HG03439 (cell line): Measurements from ENCODE around the gene KRT4.

ENCODE experiments used
- ATAC-seq: cut with Tn5 transposase; IDR thresholded peaks from one replicate; pipeline ENCODE4 v1.9.1; 2021; ENCODE audit warnings: mild to moderate bottlenecking, moderate library complexity; ENCODE audit not compliant: unreplicated experiment

The KRT4 gene

DNA sequence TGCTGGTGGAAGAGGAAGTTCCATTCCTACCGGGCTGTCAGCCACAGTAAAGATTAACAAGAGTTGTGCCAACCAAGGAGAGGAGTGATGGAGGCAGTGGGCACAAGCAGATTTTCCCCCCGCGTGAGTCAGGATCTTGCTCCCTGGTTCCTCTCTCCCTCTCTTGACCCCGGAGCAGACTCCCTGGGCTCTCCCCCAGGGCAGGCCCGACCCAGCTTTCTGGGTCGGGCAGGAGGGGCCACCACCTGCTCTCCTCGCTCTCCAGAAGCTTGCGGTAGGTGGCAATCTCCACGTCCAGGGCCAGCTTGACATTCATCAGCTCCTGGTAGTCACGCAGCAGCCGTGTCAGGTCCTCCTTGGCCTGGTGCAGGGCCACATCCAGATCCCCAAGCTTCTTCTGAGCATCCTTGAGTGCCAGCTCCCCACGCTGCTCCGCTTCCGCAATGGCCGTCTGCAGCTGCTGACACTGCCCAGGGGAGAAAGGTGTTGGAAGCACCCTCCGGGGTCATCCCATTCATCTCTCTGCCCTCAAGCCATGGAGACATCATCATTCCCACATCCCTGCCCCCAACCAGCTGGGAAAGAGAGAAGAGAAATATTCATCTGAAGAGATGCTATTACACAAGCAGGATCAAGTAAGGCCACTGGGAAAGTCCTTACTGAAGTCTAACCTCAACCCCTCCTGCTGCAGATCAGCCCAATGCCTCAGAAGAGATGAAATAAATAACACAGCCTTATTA lies 9.0 kb upstream of the KRT4 start:
- ATAC-seq = no peak

DNA sequence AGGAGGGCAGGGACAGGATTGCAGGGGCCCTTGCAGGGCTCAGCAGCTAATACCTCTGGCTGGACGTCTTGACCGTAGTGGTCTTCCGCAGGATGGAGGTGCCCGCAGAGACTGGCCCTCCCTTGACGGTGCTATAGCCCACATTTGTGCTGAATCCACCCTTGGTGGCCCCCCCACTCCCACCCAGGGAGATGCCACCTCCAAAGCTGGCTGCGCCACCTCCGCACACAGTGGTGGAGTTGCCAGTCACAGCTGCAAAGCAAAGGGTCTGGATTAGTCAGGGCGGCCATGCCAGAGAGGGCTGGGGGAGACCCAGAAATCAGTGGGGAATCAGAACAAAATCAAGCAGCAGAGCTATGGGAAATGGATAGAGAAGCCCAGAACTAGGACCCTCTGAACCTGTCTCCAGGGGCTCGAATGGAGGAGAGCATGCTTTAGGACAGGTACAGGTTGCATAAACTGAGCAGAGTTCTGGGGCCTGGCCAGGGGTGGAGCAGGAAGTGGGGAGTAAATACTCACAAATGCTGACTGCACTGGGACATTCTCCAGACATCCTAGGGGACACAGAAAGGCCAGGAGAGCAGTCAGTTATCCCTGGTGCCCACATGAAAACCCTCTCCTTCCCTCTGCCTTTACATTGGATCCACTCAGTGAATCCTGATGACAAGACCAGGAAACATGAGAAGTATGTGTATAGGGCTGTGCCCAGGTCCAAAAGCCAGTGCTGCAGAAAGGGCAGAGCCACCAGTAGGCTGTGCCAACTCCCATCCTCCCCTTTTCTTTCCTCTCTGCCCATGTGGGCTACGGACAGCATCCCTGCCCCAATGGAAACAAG lies 8.1 kb upstream of the KRT4 start:
- no peak for ATAC-seq

DNA sequence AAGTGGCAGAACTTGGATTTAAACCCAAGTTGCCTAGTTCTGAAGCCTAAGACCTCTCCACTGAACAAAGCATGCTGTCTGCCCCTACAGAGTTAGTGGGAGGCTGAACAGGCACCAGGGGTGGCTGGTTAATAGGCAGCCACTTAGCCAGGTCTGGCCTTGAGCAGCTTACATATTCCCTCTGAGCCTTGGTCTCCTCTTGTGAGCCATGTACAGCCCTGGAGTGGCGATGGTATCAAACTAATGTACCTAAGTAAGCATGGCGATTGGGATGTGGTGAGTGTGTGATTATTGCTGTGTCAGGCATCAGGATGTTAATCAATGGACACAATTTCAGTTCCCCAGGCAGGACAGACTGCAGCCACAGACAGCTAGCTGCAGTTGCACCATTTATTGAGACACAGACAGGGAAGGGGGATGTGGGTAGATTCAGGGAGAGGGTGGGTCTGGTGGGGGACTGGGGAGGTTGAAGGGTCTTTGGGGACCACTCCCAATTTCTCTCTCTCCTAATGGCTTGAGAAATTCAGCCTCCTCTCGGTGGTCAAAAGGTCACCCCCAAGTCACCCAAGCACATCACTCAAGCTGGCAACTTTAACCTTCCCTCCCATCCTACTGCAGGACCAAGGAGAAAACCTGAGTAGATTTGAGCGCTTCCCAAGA lies 7.3 kb upstream of the KRT4 start:
- ATAC-seq = no peak

DNA sequence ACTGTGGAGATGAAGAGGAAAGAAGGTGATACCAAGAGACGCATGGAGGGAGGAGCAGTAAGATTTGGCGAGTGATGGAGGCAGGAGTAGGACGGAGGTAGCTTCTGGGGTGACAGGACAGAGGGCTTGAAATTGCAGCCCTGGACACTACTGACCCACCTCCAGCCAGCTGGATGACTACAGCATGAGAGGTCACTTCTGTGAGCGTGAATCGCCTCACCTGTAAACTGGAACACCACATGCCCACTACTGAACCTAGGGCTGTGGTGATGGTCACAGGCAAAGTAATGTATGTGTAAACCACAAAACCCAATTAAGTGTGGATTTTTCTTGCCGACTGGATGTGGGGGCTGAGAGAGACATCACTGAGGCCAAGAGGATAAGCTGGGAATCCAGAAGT lies 6.6 kb upstream of the KRT4 start:
- ATAC-seq = no peak

DNA sequence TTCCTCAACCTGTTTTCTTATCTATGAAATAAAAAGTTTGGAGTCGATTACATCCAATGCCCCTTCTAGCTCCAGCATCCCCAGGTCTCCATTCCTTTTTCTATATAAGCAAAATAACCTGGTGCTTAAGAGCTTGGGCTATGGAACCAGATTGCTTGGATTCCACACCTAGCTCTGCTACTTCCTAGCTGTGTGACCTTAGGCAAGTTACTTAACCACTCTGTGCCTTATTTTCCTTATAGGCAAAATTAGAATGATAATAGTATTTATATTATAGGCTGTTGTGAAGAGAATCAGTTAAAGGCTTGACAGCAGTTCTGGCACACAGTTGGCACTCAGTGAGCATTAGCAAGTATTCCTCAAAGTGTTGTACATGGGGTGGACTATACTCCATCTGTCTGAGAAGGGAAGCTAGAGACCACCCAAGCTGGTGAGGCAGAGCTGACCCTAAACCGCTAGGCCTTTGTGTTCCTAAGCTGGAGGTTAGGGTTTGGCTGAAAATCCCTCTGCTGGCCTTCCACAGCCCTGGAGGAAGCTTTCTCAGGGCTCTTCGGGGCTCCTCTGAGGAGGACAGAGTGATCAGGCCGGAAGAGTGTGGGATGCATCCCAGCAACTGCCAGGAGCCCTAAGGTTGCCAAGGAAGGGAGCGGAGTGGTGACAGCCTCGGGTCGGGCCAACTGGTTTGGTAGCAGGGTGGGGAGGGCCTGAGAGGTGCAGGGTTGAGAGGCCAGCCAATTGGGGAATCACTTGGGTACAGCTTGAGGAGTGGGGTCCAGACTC lies 6.0 kb upstream of the KRT4 start:
- ATAC-seq = no peak

DNA sequence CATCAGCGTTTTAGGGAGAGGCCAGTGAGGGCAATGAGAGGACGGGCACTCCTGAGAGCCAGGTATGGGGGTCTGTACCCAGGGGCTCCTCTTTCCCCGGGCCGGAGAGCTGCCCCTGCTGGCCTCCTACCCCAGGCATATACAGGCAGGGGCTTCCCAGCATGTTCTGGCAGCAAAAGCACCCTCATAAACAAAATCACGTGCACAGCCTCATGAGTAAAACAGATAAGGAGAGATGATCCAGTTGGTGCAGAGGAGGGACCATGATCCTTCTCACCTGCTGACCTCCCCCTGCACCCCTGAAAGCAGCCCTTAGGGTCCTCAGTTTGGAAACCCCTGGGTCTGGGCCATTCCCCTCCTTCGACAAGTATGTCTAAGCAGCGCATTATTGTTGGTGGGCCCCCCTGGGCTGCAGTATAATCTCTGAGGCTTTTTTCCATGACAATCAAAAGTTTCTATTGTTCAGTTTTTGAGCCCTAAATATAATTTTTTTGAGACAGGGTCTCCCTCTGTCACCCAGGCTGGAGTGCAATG lies 5.0 kb upstream of the KRT4 start:
- no peak for ATAC-seq

DNA sequence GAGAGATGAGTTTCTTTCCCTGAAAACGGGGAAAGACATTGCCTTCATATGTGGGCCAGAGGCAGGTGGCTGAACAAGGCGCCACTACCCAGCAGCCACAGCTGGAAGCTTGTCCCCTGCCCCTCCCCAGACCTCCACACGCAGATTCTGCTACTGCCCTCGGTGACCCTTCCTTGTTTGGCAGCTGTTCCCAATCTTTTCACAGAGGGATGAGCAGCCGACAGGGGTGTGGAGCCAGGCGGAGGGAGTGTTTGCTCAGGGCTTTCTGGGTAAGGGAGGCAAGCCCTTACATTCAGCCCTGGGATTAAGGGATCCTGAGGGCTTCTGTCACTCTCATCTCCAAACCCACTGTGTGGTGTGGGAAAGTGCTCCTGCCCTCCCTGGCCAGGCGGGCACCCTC lies 4.5 kb upstream of the KRT4 start:
- ATAC-seq = no peak

DNA sequence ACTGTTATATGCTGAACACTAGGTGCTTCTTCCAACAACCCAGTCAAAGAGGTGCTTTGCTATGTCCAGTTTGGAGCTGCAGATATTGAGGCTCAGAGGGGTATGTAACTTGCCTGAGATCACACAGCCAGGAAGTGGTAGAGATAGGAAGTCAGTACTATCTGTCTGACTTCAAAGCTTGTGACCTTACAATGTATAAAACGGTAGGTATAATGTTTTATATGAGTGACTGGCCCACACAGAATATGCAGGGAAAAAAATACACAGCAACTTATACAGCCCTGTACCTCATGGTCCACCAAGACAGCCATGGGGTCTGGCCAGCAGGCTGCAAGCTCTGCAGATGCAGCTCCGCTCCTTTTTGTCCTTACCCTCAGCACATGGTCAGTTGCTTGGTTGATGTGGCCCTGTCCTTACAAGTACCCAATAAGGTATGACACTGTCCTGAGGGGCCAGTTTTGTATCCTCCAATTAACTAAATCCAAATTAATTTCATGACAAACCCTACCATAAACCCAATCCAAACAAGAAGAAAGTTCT lies 3.9 kb upstream of the KRT4 start:
- ATAC-seq = no peak

DNA sequence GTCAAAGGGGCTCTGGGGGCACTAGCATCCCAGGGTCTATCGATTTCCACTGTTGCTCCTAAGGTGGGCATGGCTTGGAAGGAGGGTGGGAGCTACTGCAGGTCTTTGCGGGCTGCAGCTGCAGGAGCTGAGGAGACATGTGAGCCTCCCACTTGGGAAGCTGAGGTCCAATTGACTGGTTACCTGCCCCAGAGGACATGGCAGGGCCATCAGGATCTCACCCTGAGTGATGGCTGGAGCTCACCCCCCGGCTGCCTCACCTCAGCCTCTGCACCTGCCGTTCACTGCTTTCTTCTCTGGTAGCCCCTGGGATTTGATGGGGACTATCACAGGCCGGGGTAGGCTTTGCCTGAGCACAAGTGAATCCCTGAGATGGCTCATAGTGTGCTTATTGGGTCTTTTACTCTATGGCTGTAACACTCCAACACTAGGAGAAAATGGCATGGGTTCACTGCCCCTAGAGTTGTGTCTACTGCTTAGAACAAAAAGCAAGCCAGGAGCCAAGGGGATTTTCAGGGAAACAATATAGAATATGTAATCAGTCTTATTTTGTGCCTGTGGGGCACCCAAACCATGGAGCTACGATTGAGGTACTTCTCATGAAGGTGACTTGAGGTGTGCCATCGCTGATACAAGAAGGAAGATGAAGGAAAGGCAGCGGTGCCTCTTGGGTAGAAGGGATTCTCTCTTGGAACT lies 3.2 kb upstream of the KRT4 start:
- no peak for ATAC-seq

DNA sequence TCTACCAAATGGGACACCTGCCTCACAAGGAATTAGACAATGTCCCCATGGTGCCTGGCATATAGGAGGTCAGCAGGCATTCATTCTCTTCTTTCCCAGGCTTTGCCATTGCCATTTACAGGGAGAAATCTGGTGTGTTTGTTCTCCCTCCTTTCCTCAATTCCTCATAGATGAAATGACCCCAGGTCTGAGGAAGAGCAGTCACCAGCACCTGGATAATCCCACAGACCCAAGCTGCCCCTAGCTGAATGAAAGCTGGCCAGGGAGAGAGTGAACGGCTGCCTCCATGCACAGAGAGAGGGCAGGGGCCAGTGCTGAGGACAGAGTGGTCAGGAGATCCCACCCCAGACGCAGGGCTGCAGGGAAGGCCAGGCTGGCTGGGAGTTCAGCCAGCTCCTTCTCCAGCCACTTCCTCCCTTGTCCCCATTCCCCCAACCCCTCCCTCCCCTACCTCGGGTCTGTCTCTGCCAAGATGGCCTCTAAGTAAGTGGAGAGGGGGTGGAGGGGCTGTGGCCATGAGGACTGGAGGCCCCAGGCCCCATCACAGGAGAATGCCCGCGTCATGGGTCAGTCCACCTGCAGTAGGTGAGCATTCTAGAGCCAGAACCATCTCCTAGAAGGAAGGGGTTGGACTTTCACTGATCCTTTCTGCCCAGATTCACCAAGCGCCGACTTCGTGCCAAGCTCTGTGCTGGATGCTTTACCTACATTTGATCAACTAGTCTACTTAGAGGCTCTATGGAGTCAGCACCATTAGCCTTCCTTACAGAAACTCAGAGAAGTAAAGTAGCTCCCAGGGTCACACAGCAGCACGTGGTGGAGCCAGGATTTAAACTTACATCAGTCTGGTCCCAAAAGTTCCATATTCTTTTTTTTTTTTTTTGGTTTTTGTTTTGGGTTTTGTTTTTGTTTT lies 2.0 kb upstream of the KRT4 start:
- ATAC-seq = no peak

DNA sequence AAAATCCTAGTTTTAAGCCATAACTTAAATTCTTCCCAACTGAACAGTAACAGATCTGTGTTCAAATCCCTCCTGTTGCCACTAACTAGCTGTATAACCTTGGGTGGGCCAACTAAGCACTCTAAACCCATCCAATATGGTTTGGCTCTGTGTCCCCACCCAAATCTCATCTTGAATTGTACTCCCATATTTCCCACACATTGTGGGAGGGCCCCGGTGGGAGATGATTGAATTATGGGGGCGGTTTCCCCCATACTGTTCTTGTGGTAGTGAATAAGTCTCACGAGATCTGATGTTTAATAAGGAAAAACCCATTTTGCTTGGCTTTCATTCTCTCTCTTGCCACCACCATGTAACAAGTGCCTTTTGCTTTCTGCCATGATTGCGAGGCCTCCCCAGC lies 1.2 kb upstream of the KRT4 start:
- ATAC-seq = no peak

DNA sequence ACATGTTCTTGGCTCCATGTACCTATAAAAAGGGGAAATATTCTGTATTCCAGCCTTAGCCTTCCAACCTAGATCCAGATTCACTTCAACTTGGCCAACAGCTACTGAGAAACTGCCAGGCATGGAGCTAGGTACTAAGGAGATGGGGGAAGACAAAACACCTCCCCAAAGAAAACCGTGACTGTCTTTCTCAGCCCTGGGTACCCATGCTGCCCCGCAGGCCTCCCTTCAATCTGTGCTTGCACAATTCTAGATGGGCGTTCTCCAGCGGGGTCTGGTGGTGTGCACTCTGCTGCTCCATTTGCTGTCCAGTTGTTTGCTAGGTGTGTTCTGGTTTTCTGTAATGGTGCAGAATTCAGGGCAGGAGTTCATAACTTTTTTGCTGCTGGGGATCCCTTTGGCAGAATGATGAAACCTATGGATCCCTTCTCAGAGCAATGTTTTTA lies 817 bp upstream of the KRT4 start:
- no peak for ATAC-seq

DNA sequence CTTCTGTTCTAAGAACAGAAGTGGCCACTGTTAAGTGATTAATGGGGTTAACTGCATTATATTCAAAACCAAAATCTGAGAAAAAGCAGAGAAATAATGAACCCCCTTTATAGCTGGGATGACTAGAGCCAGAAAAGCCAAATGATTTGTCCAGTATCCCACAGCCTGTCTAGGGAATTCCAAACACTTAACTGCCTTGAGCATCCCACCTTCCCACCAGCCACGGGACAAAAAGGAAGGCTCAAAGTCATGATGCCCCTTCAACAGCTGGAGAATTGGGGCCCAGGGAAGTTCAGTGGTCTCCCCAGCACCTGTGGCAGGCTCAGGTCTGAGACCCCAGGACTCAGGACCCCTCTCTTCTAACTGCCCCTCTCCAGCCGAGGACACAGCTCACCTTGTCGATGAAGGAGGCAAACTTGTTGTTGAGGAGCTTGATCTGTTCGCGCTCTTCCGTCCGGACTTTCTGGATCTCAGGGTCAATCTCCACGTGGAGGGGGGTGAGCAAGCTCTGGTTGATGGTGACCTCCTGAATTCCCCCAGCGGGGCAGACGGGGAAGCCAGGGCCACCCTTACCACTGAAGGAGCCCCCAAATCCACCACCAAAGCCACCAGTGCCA lies 605 bp downstream of the KRT4 start:
- no peak for ATAC-seq

DNA sequence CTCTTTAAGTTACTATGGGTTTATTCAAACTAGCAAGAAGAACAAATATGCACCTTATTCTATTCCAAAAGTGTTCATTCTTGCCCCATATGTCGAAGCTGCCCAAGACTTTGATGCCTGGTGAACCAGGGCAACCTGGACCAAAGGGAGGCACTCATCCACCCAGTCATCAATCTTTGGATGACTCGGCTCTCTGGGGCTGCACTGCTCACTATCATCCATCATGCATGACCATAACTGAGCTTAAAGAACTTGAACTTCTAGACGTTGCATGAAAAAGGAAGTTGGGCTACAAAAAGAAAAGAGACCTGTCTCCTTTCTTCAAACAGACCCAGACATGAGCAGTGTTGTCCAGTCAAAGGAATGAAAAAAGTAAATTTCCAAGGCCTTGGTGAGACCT lies 1.2 kb downstream of the KRT4 start:
- ATAC-seq = no peak

DNA sequence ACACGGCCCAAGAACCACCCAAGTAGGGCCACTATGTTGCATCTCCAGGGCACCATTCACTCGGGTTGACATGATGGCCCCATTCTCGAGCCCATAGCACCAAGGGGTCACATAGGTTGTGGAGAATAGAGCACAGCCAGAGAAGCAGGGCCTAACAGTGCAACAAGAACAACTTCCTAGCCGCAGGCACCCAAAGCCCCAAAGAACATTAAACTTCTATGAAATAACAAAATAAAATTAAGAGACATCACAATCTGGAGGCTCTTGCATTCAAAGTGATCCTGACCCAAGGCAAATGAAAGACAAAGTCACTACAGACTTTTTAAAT lies 1.9 kb downstream of the KRT4 start:
- ATAC-seq = no peak

DNA sequence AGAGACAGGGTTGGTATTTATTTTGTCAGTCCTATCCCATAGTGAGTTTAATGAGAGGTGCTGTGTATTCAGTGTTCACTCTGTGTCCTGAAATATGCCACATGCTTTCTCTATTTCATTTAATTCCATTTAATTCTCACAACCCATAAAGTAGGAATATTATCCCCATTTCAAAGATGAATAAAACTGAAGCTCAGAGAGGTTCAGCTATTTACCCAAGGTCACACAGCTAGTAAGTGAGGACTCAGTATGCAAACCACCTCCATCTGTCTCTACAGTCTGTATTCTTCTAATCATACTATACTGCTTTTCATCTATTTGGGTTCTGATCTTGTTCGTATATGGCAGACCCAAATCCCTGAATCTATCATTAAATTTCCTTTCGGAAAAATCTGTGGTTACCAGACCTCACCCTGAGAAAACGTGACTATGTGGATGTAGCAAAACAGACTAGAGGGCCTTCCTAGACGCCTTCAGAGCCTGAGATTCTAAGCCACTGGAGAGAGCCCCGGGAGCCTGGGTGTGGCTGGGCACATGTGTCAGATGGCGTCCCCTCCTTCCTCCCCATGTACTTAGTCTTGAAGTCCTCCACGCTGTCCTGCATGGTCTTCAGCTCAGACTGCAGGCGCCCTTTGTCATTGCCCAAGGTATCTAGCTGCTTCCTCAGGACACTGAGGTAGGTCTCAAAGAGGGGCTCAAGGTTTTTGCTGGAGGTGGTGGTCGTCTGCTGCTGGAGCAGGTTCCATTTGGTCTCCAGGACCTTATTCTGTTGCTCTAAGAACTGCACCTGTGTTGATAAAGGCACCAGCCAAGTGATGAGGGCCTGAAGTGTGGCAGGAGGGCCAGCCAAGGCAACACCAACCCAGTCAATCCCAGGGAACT lies 2.5 kb downstream of the KRT4 start:
- ATAC-seq = no peak

DNA sequence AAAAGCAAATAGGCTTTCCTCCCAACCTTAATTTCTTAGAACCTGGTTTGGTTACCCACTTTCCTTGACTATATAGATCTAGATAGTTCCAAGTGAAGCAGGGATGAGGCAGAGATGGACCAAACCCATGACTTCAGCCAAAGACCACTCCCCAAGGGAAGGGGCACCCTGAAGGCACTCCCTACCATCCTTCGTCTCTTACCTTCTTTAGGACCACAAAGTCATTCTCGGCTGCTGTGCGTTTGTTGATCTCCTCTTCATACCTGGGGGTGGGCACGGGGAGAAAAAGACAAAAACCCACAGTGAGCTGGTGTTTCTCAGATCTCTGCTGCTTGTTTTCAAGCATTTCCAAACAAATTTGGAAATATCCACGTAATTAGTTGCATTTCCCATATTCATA lies 3.4 kb downstream of the KRT4 start:
- no peak for ATAC-seq

DNA sequence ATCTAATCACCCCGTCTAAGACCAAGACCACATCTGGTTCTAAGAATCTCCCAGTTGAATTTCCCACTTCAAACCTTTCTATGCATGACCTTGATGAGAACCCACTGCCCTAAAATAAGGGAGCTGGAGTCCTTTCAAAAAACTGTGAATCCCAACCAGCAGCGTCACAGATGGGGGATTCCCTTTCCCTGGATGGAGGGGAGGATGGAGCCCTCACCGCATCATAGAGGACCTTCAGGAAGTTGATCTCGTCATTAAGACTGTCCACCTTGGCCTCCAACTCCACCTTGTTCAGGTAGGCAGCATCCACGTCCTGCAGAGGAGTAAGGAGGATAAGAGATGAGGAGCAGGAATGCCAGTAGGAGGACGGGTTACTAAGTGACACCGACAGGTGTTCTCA lies 4.8 kb downstream of the KRT4 start:
- no peak for ATAC-seq
